Esophagus squamous epithelium (tissue), 4 donors: Measurements from ENCODE around the gene VKORC1L1.

Source experiments
- POLR2A ChIP-seq, 4 donors: fragments of 450-650 bp; IDR thresholded peaks; one replicate each; pipeline ENCODE4 v1.6.1; 2017; ENCODE audit warnings: antibody characterized with exemption in 4 of 4, mild to moderate bottlenecking in 4 of 4, moderate library complexity in 3 of 4
- TF ChIP-seq, protein P1 (sequence below), 6 experiments: fragments of 450-650 bp in 4 of 6; fragments of 200-600 bp in 2 of 6; sonication (generic) in 2 of 6; IDR thresholded peaks; one replicate each; pipeline ENCODE4 v1.5.1; 2016 to 2019; ENCODE audit warnings: antibody characterized with exemption in 6 of 6, mild to moderate bottlenecking in 4 of 6, moderate library complexity in 4 of 6

DNA sequence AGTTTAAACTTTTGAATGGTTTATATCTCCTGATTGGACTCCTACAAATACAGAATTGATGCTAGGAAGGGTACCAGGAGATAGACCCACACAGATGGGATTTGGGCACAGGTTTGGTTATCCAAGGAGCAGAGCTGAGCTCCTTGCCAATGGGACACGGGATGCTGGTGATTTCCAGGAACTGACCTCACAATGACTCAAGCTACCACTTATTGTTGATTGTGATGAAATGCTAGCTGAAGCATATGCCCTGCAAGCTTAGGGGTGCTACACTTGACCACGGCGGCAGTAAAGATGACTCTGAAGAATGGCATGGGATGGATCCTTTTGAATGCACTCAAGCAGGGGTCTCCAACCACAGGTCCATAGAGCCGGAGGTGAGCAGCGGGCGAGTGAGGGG, 45.5 kb upstream of the VKORC1L1 start:
- TF ChIP-seq, protein P1, sequence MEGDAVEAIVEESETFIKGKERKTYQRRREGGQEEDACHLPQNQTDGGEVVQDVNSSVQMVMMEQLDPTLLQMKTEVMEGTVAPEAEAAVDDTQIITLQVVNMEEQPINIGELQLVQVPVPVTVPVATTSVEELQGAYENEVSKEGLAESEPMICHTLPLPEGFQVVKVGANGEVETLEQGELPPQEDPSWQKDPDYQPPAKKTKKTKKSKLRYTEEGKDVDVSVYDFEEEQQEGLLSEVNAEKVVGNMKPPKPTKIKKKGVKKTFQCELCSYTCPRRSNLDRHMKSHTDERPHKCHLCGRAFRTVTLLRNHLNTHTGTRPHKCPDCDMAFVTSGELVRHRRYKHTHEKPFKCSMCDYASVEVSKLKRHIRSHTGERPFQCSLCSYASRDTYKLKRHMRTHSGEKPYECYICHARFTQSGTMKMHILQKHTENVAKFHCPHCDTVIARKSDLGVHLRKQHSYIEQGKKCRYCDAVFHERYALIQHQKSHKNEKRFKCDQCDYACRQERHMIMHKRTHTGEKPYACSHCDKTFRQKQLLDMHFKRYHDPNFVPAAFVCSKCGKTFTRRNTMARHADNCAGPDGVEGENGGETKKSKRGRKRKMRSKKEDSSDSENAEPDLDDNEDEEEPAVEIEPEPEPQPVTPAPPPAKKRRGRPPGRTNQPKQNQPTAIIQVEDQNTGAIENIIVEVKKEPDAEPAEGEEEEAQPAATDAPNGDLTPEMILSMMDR (IDR thresholded peaks at IDR 0.05): no peak
- no peak for TF ChIP-seq POLR2A (IDR thresholded peaks at IDR 0.05)
